K562 (cell line): ENCODE results near the gene TMEFF1. TPM values are rescaled to one million over a fixed set of nuclear protein-coding genes. Genes with fewer than 3 reads are reported as not detected.
A peak's percentile ranks its signal among the peaks of the same experiment; 100 is the strongest.

Source experiments
- CHD4 ChIP-seq: fragments of 200-600 bp; sonication (generic); IDR thresholded peaks from 3 replicates; pipeline ENCODE4 v1.6.1; 2012; ENCODE audit warnings: low read depth, mild to moderate bottlenecking, mixed read lengths, low read length, inconsistent platforms; ENCODE audit not compliant: insufficient read depth, insufficient replicate concordance, poor library complexity, severe bottlenecking
- ETS1 ChIP-seq: conservative IDR thresholded peaks from 2 replicates; pipeline ENCODE4 v1.6.1; 2011; ENCODE audit warnings: low read depth, mild to moderate bottlenecking, low read length; ENCODE audit not compliant: control insufficient read depth
- EZH2 ChIP-seq: IDR thresholded peaks from 2 replicates; pipeline ENCODE4 v1.6.1; 2012; ENCODE audit warnings: low read depth, mild to moderate bottlenecking, inconsistent platforms, low read length, borderline replicate concordance
- HES1 ChIP-seq: fragments of 450-650 bp; IDR thresholded peaks from 2 replicates; pipeline ENCODE4 v1.6.1; 2016; ENCODE audit warnings: low read depth, mild to moderate bottlenecking, moderate library complexity
- HMGN3 ChIP-seq: IDR thresholded peaks from 2 replicates; pipeline ENCODE4 v1.6.1; 2011; ENCODE audit warnings: borderline replicate concordance, low read depth, mild to moderate bottlenecking, mixed read lengths, low read length; ENCODE audit not compliant: insufficient read length; ENCODE audit errors: extremely low read depth
- HNRNPL ChIP-seq: fragments of 200-400 bp; formaldehyde crosslinking; IDR thresholded peaks from 2 replicates; pipeline ENCODE4 v1.6.1; 2017; ENCODE audit warnings: low read depth, mild to moderate bottlenecking, low read length
- MNT ChIP-seq, 2 experiments: fragments of 450-650 bp; conservative IDR thresholded peaks; 2 replicates each; pipeline ENCODE4 v1.6.1; 2017; ENCODE audit warnings: mild to moderate bottlenecking in 2 of 2, moderate library complexity in 2 of 2
- PHF20 ChIP-seq: fragments of 450-650 bp; IDR thresholded peaks from 2 replicates; pipeline ENCODE4 v1.6.1; 2018; ENCODE audit not compliant: partially characterized antibody
- PHTF2 ChIP-seq: fragments of 250-450 bp; sonication (Bioruptor Pico); IDR thresholded peaks from 2 replicates; pipeline ENCODE4 v1.5.0; 2021; ENCODE audit warnings: mild to moderate bottlenecking
- POLR2G ChIP-seq: fragments of 200-400 bp; formaldehyde crosslinking; IDR thresholded peaks from 2 replicates; pipeline ENCODE4 v1.6.1; 2017; ENCODE audit warnings: low read depth, mild to moderate bottlenecking, antibody characterized with exemption, low read length, moderate library complexity
- POLR2H ChIP-seq: IDR thresholded peaks from 2 replicates; pipeline ENCODE4 v1.6.1; 2016; ENCODE audit warnings: missing genetic modification characterization, low read depth, mild to moderate bottlenecking, control low read depth, missing compliant biosample characterization, moderate library complexity
- SOX6 ChIP-seq: fragments of 450-650 bp; IDR thresholded peaks from 2 replicates; pipeline ENCODE4 v1.6.1; 2014; ENCODE audit warnings: mild to moderate bottlenecking
- SRSF7 ChIP-seq: fragments of 200-400 bp; formaldehyde crosslinking; optimal IDR thresholded peaks from 2 replicates; pipeline ENCODE3; 2017; ENCODE audit warnings: mild to moderate bottlenecking, low read depth, low read length
- TAF15 ChIP-seq: fragments of 200-400 bp; formaldehyde crosslinking; IDR thresholded peaks from 2 replicates; pipeline ENCODE4 v1.6.1; 2017; ENCODE audit warnings: mild to moderate bottlenecking, low read depth, low read length, moderate library complexity
- XRCC4 ChIP-seq: IDR thresholded peaks from one replicate; pipeline ENCODE4 v1.6.1; 2011; ENCODE audit not compliant: insufficient read depth, insufficient read length; ENCODE audit errors: extremely low read depth
- ZC3H4 ChIP-seq: sonication (generic); formaldehyde crosslinking; IDR thresholded peaks from 2 replicates; pipeline ENCODE4 v1.9.0; 2021; ENCODE audit warnings: missing genetic modification reagents, borderline replicate concordance
- ZNF124 ChIP-seq: sonication (generic); formaldehyde crosslinking; IDR thresholded peaks from 2 replicates; pipeline ENCODE4 v1.8.1; 2022; ENCODE audit warnings: missing genetic modification reagents
- ZNF263 ChIP-seq: sonication (generic); formaldehyde crosslinking; IDR thresholded peaks from 2 replicates; pipeline ENCODE4 v1.8.0; 2022; ENCODE audit warnings: mild to moderate bottlenecking, missing genetic modification reagents, borderline replicate concordance
- ZNF511 ChIP-seq: sonication (generic); formaldehyde crosslinking; IDR thresholded peaks from 2 replicates; pipeline ENCODE4 v1.8.0; 2022; ENCODE audit warnings: mild to moderate bottlenecking, missing genetic modification reagents
- ZNF583 ChIP-seq: fragments of 250-450 bp; sonication (Bioruptor Pico); IDR thresholded peaks from 2 replicates; pipeline ENCODE4 v1.4.0; 2020
- ZSCAN29 ChIP-seq: fragments of 450-650 bp; IDR thresholded peaks from 2 replicates; pipeline ENCODE4 v1.6.1; 2017
- ZSCAN32 ChIP-seq: fragments of 450-650 bp; formaldehyde crosslinking; IDR thresholded peaks from 2 replicates; pipeline ENCODE4 v1.4.0; 2020; ENCODE audit warnings: mild to moderate bottlenecking, moderate library complexity
- polyA plus RNA-seq, 8 experiments: library from polyadenylated mRNA; depleted of rRNA in 4 of 8; stranded (reverse) in 5 of 8; unstranded in 3 of 8; fragments of >200 nt; fragmentation: Nextera tagmentation in 2 of 8; fragmentation: Illumina TruSeq in 1 of 8; extraction: Ambion mirVana in 2 of 8; extraction: Trizol in 1 of 8; gene quantifications; 2 replicates each; pipeline versions ENCODE4 v1.2.1 to v1.2.3, GENCODE V29; 2011 to 2014; ENCODE audit warnings: inconsistent platforms in 1 of 8, missing spikeins in 1 of 8
- total RNA-seq, 7 experiments: library from RNA; depleted of rRNA in 6 of 7; stranded (reverse); fragments of >200 nt in 6 of 7; fragmentation: Illumina TruSeq in 2 of 7; extraction: Trizol in 2 of 7; gene quantifications; 2 replicates each; pipeline versions ENCODE4 v1.2.1 to v1.2.3, GENCODE V29; 2011 to 2021; ENCODE audit warnings: low replicate concordance in 1 of 7
- TF ChIP-seq, protein P1 (sequence below): fragments of 150-350 bp; conservative IDR thresholded peaks from 2 replicates; pipeline ENCODE4 v1.6.1; 2014; ENCODE audit warnings: low read length

The TMEFF1 gene
- total and polyA plus RNA-seq, 9 of the 15 experiments (the other 6 are each of a cell fraction or from before 2014, with no cell fraction given) = 0.07 to 1.1 (median 0.28) TPM; not detected in 2

DNA sequence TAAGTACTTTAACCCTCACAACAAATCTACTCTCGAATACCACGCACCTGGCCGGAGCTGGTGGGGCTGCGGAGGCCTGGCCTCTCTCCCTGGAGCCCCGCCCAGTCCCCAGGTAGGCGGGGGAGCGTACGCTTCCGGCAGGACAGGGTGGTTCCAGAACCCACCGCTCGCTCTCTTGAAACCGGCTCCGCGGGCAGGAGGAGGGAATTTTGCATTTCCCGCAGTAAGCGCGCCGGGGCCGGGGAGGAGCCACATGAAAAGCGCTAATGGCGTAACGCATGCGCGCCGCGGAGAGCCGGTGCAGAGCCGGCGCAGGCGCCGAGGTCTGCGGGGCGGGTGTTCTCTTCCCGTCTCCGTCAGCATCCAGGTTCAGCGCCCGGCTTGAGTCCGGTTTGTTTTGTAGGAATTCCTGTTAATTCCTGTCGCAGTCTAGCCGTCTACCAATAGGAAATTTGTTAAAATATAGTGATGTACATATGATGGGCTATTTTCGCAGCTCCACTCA, 125.7 kb downstream of the TMEFF1 start (continued):
- TF ChIP-seq, protein P1, sequence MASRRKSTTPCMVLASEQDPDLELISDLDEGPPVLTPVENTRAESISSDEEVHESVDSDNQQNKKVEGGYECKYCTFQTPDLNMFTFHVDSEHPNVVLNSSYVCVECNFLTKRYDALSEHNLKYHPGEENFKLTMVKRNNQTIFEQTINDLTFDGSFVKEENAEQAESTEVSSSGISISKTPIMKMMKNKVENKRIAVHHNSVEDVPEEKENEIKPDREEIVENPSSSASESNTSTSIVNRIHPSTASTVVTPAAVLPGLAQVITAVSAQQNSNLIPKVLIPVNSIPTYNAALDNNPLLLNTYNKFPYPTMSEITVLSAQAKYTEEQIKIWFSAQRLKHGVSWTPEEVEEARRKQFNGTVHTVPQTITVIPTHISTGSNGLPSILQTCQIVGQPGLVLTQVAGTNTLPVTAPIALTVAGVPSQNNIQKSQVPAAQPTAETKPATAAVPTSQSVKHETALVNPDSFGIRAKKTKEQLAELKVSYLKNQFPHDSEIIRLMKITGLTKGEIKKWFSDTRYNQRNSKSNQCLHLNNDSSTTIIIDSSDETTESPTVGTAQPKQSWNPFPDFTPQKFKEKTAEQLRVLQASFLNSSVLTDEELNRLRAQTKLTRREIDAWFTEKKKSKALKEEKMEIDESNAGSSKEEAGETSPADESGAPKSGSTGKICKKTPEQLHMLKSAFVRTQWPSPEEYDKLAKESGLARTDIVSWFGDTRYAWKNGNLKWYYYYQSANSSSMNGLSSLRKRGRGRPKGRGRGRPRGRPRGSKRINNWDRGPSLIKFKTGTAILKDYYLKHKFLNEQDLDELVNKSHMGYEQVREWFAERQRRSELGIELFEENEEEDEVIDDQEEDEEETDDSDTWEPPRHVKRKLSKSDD = no peak
- TF ChIP-seq PHTF2 (CRISPR knock-in tag) (no peak), ZNF583 (CRISPR knock-in tag) (no peak), CHD4 (no peak), ZSCAN32 (CRISPR knock-in tag) (no peak), ZNF263 (no peak), ZNF124 (no peak), SOX6 (no peak), ZNF511 (CRISPR knock-in tag) (no peak), POLR2H (tag) (no peak), EZH2 (no peak), SRSF7 (no peak), POLR2G (peak; percentile 71), ETS1 (no peak), HMGN3 (no peak), HNRNPL (peak; percentile 63; the same call in 1 of the 2 replicates), ZC3H4 (no peak), ZSCAN29 (no peak), MNT (conservative IDR thresholded peaks at IDR 0.05) (no peak), TAF15 (peak; percentile 98; the same call in 1 of the 2 replicates), XRCC4 (no peak), HES1 (no peak), PHF20 (no peak)
